GM18517 (cell line): ENCODE measurements around the gene GLT6D1.

Experiments used
- ATAC-seq: cut with Tn5 transposase; IDR thresholded peaks from one replicate; pipeline ENCODE4 v1.9.1; 2021; ENCODE audit warnings: mild to moderate bottlenecking, moderate library complexity; ENCODE audit not compliant: unreplicated experiment

GLT6D1 gene

DNA sequence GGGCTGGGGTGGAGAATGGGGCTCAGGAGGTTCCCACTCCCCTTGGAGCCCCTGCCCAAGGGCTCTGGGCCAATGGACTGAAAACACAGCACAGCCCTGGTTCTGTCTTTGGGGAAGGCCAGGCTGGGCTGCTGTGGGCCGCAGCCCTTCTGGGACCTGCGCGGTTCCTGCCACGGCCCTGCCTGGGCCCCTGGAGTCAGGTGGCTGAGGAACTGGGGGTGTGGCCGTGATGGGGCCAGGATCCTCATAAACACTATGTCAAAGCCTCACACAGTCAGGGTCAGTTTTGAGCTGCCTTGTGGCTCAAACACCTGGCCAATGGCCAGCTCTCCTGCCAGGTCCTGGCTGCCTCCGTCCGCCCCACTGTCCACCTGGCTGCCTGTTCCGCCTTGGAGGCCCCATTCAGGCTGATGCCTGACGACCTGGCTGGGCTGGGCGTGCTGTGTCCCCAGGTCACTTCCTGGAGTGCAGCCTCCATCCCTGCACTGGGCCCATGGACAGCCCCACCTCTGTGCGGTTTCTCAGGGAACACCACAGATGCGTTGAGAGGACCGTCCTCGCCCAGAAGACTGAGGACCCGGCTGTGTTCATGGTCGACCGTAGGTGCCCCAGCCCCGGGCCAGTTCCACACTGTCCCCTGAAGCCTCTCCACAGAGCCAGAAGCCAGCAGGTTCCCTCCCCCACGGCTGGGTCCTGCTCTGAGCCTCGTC lies 50.3 kb downstream of the GLT6D1 start:
- no peak for ATAC-seq

DNA sequence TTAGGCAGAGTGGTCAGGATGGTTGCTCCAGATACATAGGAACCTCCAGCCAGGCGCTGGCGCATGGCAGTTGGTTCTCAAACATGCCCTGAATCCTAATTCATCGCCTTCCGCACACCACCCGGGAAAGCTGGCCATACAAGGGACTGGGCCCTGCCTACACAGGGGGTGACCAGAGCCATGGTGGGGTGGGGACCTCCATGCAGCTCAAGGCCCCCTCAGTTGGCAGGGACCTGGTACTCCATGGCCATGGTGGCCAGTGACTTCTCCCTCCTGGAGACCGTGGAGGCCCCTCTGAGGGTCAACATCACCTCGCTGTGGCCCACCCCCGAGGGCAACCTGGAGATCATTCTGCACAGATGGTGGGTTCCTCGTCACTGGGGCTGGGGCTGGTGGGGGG lies 51.0 kb downstream of the GLT6D1 start:
- ATAC-seq, result no peak

DNA sequence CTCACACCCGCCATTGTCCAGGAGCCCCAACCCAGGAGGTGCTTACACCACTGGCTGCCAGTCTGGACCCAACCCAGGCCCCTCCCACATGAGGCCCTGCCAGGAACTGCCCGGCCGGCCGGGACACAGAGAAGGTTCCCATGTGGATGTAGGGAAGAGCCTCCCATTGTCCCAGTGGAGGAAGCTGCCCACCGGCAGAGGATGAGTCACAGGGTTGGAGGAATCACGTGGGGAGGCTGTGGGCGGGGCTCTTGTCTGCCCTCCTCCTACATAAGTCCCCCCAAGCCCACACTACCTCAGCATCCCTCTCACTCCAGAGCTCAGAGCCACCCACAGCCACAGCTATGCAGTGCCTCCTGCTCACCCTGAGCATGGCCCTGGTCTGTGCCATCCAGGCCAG lies 51.7 kb downstream of the GLT6D1 start:
- ATAC-seq, result no peak

DNA sequence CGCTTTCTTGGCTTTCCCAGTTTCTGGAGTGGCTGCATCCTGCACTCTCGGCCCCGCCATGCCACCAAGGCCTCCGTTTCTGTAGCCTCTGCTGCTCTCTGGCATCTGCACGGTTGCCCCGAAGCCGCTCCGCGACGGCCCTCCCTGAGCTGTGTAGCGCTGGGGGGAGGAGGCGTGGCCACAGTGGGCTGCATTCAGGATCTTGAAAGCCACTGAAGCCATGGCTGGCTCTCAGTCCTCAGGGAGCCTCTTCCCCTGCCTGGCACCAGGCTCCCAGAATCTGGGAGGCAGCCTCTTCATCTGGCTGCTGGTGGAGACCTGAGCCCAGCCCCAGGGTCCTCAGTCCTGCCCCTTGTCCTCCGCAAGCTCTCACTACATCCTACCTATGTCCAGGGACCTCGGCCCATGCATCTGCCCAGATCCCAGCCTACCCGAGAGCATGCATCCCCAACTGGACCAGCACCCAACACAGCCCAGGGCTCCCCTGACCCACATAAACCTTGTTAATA lies 52.7 kb downstream of the GLT6D1 start:
- ATAC-seq, result no peak

DNA sequence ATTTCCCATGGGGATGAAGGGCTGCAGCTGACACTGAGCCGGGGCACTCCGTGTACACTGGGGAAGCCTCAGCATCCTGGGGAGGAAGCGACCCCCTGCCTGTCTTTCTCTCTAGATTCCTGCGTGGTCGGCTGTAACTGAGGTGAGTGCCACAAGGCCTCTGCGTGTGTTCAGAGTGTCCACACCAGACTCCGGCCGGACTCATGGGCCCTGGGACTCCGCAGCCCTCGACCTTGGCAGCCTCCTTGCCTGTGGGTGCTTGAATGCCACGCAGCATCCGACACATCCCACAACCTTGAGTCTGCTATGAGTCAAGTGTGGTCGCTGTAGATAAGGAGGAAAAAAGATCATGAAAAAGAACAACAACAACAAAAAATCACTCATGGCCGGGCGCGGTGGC lies 54.4 kb downstream of the GLT6D1 start:
- no peak for ATAC-seq

DNA sequence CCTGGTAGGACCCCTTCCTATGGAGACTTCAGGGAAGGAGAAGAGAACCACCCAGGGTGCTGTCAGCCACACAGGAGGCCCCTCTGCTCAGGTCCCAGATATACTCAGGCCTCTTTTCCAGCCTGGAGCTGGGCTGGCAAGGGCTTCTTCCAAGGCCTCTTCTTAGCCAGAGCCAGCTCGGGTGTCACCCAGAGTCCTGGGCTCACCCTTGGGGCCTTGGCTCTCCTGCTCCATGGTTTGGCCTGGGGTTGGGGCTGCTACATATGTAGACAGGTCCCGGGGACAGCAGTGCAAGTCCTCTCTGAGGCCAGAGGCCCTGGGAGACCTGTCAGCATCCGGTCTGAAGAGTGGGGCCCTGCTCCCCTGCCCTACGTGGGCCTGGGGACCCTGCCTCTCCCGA lies 55.0 kb downstream of the GLT6D1 start:
- no peak for ATAC-seq

DNA sequence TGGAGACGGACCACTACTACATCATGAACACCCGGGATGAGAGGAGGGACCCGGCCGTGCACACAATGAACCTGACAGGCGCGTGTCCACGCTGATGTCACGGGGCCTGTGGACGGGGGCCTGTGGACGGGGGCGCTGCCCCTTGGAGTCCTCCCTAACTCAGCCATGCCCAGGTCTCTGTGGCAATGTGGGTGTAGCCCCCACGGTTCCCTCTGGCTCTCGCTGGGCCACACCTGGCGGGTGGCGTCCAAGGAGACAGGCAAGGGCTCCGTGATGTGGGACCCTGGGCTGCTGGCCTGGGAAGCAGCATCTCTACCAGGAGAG lies 55.7 kb downstream of the GLT6D1 start:
- no peak for ATAC-seq

DNA sequence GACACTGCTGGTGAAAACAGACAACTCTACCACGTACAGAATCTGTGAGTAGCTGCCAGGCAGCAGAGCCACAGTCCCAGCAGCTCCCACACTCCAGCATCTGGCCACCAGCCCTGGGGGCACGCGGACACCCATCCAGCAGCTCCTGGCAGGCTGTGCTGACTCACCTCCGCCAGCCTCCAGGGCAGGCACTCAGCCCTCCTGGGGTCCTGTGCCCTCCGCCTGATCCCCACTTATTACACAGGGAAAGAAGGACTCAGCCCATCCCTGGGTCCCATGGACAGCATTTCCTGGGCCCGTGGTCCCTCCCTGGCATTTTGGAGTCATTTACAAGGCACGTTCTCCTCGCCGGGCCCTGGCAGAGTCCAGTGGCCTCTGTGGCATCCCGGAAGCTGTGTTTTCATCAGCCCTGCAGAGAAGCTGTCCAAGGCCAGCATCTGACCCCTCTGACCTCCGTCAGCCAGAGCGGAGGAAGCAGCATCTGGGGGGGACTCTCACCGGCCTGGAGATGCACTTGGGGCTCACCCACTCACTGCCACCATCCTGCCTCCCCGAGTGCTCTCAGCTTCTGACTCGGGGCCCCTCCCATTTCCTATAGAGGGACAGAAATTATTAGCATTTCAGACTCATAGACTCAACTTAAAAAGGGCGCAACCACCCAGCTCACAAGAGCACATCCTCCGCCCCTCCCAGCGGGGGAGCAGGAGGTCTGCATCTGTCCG lies 56.2 kb downstream of the GLT6D1 start:
- ATAC-seq, result no peak

DNA sequence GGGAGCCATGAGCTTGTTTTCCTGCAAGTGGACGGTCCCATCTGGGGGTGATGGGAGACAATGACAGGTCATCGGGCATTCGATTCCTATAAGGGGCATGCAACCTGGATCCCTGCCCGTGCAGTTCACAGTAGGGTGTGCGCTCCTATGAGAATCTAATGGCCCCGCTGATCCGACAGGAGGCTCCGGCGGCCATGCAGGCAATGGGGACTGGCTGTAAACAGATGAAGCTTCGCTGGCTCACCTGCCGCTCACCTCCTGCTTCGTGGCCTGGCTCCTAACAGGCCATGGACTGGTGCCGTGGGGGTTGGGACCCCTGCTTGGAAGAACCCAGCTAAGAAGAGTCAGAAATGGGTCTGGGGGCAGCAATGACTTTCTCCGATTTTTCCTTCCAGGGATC lies 56.8 kb downstream of the GLT6D1 start:
- no peak for ATAC-seq

DNA sequence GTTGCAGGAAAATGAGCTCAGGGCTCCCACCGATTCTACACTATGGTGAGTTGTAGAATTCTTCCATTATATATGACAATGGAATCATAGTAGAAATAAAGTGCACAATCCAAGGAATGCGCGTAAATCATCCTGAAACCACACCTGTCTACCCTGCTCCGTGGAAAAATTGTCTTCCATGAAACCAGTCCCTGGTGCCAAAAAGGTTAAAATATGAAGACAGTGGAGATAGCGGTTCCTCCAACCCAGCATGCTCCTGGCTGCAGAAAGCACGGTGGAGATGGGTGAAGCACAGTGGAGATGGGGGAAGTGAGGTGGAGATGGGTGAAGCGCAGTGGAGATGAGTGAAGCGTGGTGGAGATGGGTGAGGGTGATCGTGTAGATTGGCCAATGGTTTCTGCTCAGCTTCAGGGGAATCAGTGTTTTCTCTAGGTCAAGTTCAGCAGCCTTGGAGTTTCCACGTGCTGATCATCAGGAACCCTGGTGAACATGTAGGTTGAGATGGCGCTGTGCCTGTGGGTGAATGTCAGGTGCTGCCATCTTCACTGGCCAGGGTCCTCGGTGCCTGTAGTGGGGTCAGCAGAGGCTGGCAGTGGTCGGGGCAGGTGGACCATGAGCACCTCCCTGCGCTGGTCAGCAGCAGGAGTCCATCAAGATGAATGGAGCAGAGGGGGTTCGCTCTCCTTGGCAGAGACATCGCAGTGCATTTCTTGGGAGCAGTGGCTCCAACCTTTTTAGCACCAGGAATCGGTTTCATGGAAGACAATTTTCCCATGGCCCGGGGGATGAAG lies 57.5 kb downstream of the GLT6D1 start:
- ATAC-seq, result no peak

DNA sequence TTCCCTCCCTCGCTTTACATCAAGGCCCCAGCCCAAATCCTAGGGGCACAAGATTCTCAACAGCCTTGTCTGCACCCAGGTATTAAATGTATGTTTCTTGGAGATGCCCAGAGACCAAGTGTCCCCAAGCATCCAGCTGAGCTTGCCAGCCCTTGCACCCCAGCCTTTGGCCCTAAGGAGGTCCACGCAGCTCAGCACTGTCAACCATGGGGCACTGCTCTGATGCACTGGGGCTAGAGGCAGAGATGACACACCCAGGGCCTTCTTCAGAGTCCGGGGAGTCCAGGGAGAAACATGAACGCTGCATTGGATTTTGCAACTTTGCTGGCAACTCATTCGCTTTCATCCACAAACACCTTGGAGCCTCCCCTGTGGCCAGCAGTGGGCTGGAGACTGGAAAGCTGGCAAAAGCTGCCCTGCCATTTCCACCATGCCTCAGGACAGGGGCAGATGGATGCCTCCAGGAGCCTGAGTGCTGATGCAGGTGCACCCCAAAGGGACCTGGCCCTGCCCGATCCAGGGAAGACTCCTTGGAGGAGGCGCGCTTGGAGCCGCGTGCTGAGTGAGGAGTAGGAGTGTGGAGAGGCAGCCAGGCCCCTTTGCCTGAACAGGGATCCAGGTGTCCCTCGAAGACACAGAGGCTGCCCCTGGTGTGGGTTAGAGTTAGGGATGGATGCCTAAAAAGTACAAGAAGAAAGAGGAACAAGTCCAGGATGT lies 58.5 kb downstream of the GLT6D1 start:
- no peak for ATAC-seq

DNA sequence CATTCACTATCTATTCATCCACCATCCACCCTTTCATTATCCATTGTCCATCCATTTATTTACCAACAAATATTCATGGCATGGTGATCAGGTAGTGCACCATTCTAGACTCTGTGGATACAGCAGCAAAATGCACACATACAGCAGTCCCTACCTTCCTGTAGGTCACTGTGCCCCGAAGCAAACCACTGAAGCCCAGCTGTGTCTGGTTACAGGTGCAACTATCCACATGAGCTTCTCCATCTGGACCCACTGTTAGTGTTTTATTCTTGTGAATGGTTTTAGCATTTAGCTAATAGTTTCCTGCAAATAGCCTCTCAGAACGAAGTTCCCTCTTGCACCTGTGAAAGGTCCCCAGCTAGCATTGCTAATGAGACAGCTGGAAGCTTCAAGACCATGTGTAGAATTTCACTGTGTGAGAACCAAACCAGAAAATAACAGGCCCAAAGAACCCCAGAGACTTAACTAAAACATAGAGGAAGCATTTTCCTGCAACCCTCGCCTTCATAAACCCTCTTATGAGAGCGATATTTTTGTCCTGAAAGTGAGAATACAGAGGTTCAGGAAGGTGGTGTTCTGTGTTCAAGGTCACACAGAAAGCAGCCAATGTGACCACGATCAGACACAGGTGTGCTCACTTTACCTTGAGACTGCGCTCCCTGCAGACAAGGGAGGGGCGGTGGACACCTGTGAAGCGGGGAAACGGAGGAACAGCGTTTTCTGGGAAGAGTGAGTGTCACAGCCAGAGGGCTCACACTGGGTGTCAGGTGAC lies 59.3 kb downstream of the GLT6D1 start:
- no peak for ATAC-seq

DNA sequence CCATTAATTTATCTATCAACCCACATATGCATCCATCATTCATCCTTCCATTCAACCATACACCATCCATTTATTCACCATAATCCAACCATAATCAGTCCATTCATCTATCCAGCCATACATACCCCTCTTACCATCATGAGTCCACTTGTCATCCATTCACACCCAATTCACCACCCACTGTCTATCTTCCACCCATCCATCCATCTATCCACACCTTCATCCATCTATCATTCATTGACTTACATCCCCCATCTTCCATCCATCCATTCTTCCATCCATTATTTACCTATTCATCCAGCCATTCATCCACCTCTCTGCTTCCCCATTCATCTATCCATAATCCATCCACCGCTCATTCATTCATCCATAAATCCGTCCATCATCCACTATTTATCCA lies 60.0 kb downstream of the GLT6D1 start:
- no peak for ATAC-seq

DNA sequence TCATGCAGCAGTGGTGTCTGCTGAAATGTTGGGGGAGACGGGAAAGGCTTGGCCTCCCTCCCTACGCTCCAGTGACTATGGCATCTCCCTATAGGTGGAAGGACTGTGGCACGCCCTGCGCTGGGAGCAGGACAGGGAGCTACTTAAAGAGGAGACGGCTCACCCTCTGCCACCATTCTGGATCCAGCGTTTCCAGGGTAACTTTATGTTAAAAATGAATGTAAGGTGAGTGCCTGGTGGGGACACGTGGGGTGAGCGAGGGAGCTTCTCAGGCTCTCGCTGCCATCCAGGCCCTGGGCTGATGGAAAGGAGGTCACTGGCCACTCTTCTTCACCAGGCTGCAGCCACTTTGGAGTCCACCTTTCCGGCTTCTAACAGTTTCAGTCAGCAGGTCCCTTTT lies 62.1 kb downstream of the GLT6D1 start:
- no peak for ATAC-seq

DNA sequence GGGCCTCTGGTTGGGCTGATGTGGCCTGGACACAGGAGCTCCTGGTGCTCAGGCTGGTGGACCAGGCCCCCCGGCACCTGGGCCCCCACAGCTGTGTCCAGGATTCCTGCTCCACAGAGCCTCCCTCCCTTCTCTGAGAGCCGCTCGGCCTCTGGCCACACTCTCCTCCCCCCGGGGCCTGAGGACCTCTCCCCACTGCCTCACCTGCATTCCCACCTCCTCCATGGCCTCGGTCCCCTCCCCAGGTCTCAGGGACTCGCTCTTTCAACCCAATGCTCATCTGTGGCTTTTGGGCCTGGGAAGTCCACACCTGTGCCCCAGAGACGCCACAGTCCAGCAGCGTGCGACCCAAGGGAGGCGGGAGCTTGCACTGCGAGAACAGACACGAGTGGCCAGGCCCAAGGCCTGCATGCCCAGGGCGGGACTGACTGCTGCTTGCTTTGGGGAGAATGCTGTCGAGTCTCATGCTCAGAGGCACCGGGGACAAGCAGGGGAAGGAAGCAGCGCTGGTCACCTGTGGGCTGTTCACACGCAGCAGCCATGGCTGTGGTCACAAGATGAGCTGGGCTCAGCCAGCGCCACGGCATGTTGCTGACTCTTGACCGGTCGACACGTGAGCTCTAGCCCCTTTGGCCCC lies 63.2 kb downstream of the GLT6D1 start:
- no peak for ATAC-seq

DNA sequence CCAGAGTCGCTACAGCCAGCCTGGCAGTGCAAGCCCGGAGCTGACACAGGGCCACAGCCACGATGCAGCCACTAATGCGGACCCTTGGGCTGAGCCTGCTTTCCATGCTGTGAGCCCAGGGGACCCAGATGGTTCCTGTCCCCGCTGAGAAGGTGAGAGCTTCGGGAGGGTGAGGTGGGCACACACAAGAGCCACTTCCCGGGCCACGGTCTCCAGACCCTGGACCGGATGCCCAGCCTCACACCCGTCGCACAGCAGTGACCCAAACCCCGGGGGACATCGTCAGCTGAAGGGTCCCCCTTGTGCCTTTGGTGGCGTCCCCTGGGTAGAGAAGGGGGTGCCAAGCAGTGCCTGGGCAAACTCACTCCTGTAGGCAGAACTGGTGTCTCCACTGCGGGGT lies 64.4 kb downstream of the GLT6D1 start:
- ATAC-seq, result no peak

DNA sequence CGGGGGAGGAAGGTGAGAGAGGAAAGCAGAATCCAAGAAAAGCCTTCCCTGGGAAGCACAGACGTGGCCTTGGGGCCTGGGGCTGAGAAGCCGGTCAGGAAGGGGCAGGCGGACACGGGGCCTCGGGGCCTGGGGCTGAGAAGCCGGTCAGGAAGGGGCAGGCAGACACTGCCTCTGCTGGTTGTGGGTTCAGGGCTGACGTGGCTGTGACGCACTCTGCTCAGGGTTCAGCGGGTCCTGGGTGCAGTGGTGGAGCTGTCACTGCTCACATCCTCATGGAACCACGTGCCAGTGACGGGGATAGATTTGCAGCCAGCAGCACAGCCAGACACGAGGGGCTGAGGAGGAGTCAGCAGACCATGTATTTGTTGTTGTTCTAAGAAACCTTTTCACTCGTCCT lies 65.0 kb downstream of the GLT6D1 start:
- no peak for ATAC-seq
